Measurements from ENCODE around the gene ANKFN1. TPM values are rescaled to one million over a fixed set of nuclear protein-coding genes. Genes with fewer than 3 reads are reported as not detected.
A peak's percentile ranks its signal among the peaks of the same experiment; 100 is the strongest.
"Not testable (repeated sequence)": the region's sequence is repeated elsewhere in the genome, so short reads cannot be mapped to it uniquely, and the experiment has no call there.

Gene ANKFN1
- total RNA-seq, 1 donor from 2014 or later, result not detected

DNA sequence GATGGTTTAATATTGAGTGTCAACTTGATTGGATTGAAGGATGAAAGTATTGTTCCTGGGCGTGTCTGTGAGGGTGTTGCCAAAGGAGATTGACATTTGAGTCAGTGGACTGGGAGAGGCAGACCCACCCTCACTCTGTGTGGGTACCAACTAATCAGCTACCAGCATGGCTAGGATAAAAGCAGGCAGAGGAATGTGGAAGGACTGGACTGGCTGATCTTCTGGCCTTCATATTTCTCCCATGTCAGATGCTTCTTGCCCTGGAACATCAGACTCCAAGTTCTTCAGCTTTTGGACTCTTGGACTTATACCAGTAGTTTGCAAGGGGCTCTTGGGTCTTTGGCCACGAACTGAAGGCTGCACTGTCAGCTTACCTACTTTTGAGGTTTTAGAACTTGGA is 259.1 kb downstream of the ANKFN1 start:
- H3K27ac Mint-ChIP-seq; H3K4me3 Mint-ChIP-seq; intact Hi-C loops (cut with micrococcal nuclease); H3K4me1 Mint-ChIP-seq; H3K9me3 Mint-ChIP-seq; H3K36me3 Mint-ChIP-seq (ENCODE audit: low read depth); DNase-seq; H3K27me3 Mint-ChIP-seq: not testable (repeated sequence)

DNA sequence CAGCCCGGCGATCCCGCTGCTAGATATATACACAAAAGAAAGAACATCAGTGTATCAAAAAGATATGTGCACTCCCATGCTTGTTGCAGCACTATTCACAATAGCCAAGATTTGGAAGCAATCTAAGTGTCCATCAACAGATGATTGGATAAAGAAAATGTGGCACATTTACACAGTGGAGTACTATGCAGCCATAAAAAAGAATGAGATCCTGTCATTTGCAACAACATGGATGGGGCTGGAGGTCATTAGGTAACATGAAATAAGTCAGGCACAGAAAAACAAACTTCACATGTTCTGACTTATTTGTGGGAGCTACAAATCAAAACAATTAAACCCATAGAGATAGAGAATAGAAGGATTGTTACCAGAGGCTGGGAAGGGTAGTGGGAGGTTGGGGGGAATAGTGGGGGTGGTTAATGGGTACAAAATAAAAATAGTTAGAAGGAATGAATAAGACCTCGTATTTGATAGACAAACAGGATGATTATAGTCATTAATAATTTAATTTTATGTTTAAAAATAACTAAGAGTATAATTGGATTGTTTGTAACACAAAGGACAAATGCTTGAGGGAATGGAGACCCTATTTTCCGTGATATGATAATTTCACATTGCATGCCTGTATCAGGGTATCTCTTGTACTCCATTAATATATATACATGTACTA is 263.5 kb downstream of the ANKFN1 start:
- no peaks in the 10 kb centered on the region for H3K36me3 Mint-ChIP-seq (ENCODE audit: low read depth)
- no peak for DNase-seq
- no peaks in the 10 kb centered on the region for H3K4me1 Mint-ChIP-seq
- no peak overlapping the region for H3K27ac Mint-ChIP-seq
- intact Hi-C loops (cut with micrococcal nuclease), result no loop called here
- no peak overlapping the region for H3K4me3 Mint-ChIP-seq
- no peaks in the 10 kb centered on the region for H3K27me3 Mint-ChIP-seq
- H3K9me3 Mint-ChIP-seq, result peaks cover 10% of the 10 kb centered on the region

DNA sequence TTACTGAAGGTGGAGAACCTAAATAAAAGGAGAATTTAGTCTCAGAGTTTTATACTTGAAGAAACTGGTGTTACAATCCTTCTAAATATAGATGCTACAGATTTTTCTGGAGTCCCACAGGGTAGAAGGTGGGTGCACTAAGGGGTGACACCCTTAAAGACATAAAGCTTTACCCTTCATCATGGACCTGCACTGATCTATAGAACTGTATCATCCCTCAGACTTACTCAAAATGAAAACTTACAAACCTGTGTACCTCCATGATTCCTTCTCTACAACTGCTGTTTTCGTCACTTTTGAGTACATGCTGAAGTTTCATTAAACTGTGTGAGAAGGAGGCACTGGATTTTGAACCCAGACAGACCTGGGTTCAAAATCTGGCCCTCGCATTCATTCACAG is 270.7 kb downstream of the ANKFN1 start:
- Mint-ChIP-seq H3K36me3 (ENCODE audit: low read depth) (no peaks in the 10 kb centered on the region), H3K9me3 (no peaks in the 10 kb centered on the region), H3K4me1 (peaks cover 11% of the 10 kb centered on the region), H3K27ac (peak overlapping the region; percentile 18), H3K27me3 (peaks cover 4% of the 10 kb centered on the region), H3K4me3 (no peak overlapping the region)
- intact Hi-C loops (cut with micrococcal nuclease), result no loop called here
- DNase-seq, result no peak

DNA sequence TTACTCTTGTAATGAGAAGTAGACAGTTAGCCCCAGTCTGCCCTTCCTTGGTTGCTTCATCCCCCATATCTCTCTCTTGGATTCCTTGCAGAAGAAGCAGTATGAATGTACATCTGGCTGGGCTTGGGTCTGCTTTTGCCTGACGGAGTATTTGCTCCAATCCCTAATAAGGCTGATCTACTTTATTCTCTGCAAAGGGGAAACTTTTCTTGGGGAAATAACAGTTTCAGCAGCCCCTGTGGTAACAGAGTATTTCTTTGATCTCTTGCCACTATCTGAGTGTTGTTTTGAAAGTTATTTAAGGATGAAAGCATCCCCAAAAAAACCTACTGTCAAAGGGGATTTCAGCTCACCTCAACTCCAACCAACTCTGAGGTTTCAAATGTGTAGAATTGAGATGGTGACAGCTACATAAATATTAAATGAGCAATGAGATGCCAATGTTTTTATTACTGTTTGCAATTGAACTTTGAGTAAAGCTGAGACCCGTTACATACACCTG is 271.3 kb downstream of the ANKFN1 start:
- no peak for DNase-seq

DNA sequence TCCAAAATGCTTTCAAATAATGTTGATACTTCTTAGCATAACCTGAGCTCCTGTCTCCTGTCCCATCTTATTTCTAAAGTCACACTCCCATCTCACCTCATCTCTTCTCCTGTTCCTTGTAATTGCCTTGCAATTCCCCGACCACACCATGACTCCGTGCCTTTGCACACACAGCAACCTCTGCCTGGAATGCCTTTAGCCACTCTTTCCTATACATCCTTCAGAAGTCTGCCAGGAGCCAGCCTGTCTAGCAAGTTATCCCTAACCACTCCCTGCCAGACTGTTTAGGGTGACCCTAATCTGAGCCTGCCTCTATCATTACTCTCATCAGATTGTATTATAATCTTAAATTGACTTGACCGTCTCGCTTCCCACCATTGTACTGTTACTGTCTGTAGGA is 272.2 kb downstream of the ANKFN1 start:
- no peaks in the 10 kb centered on the region for H3K36me3 Mint-ChIP-seq (ENCODE audit: low read depth)
- H3K4me1 Mint-ChIP-seq, result peaks cover 11% of the 10 kb centered on the region
- no peaks in the 10 kb centered on the region for H3K9me3 Mint-ChIP-seq
- no peak overlapping the region for H3K4me3 Mint-ChIP-seq
- intact Hi-C loops (cut with micrococcal nuclease), result no loop called here
- no peak overlapping the region for H3K27ac Mint-ChIP-seq
- peaks cover 4% of the 10 kb centered on the region for H3K27me3 Mint-ChIP-seq
- DNase-seq, result no peak

More for the DNA sequence above, 271.3 kb downstream of the ANKFN1 start:
- peaks cover 11% of the 10 kb centered on the region for H3K4me1 Mint-ChIP-seq
- peaks cover 4% of the 10 kb centered on the region for H3K27me3 Mint-ChIP-seq
- intact Hi-C loops (cut with micrococcal nuclease), result no loop called here
- no peaks in the 10 kb centered on the region for H3K36me3 Mint-ChIP-seq (ENCODE audit: low read depth)
- no peak overlapping the region for H3K27ac Mint-ChIP-seq
- H3K4me3 Mint-ChIP-seq, result no peak overlapping the region
- H3K9me3 Mint-ChIP-seq, result no peaks in the 10 kb centered on the region

DNA sequence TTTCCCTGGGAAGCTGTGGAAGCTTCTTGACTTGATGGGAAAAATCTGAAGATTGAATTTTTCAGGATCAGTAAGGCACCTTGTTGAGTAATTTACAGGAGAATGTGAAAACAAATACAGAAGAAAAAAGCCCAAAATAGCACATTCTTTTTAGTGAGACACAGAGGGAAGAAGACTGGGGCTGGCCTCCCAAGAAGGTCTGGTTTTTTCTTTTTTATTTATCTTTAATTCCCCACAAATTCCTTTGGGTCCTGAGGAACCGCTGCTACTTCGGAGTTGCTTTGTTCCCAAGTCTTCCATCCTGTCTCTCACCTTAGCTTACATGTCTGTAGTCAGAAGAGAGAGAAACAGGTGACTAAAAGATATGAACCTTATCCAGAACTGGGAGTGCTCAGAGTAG is 273.6 kb downstream of the ANKFN1 start:
- no peaks in the 10 kb centered on the region for H3K36me3 Mint-ChIP-seq (ENCODE audit: low read depth)
- peaks cover 11% of the 10 kb centered on the region for H3K4me1 Mint-ChIP-seq
- H3K9me3 Mint-ChIP-seq, result no peaks in the 10 kb centered on the region
- H3K4me3 Mint-ChIP-seq, result no peak overlapping the region
- peaks cover 5% of the 10 kb centered on the region for H3K27me3 Mint-ChIP-seq
- DNase-seq, result no peak
- no peak overlapping the region for H3K27ac Mint-ChIP-seq
- intact Hi-C loops (cut with micrococcal nuclease), result no loop called here

DNA sequence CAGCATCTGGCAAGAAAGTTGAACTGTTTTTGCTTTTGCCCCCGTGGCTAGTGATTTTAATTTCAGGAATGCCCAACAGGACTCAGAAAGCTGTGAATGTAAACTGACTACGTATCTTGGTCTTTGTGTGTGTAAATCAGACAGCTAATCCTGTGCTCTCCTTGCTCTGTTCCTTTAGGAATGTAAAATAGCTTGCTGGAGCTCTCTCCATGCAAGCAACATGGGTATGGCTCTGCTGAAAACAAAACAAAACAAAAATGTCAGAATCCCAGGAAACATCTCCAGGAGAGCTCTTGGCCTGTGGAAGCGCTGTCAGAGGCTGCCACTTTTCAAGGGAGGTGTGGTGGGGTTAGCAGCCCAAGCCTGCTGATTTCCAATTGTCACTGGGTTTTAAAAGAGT is 278.5 kb downstream of the ANKFN1 start:
- peaks cover 12% of the 10 kb centered on the region for H3K27me3 Mint-ChIP-seq
- DNase-seq, result no peak
- H3K4me3 Mint-ChIP-seq, result no peak overlapping the region
- no peaks in the 10 kb centered on the region for H3K36me3 Mint-ChIP-seq (ENCODE audit: low read depth)
- intact Hi-C loops (cut with micrococcal nuclease), result no loop called here
- H3K4me1 Mint-ChIP-seq, result no peaks in the 10 kb centered on the region
- no peak overlapping the region for H3K27ac Mint-ChIP-seq
- H3K9me3 Mint-ChIP-seq, result no peaks in the 10 kb centered on the region

DNA sequence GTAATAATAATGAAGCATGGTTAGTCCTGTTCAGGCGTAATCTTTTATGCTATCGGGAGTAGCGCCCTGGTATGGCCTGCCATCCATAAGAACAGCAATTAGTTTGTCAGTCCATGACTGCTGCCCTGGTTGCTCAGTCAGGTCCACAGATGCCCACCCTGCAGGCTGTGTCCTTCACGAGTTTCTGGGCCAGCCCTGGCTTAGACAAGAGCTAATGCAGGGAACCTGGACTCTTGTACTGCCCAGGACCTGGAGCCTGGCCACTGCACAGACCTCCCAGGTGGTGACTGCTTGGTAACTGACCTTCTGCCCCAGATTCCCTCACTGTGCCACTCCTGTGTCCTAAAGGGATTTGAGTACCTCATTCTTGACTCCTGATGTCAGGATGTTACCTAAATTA is 279.2 kb downstream of the ANKFN1 start:
- intact Hi-C loops (cut with micrococcal nuclease), result no loop called here

DNA sequence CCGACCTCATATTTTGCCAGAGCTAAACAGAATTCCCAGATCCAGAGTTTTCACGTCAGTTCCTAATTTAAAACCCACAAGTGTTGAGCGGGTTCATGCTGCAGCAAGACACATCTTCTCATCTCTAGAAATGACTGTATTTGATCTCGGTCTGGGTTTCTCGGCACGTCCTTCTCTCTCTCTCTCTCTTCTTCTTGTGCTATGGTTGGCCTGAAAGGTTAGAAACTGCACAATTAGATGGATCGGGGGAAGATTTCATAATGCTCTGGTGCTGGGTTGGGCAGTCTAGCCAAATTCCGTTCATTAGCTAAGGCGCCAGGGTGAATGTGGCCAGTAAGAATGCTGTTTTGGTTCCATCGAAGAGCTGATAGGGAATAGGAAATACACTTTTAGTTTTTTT is 281.3 kb downstream of the ANKFN1 start:
- Mint-ChIP-seq H3K36me3 (ENCODE audit: low read depth) (no peaks in the 10 kb centered on the region), H3K27ac (no peak overlapping the region), H3K27me3 (peaks cover 24% of the 10 kb centered on the region), H3K4me3 (no peak overlapping the region), H3K9me3 (no peaks in the 10 kb centered on the region), H3K4me1 (no peaks in the 10 kb centered on the region)
- no peak for DNase-seq
- intact Hi-C loops (cut with micrococcal nuclease), result no loop called here

More for the DNA sequence above, 279.2 kb downstream of the ANKFN1 start:
- Mint-ChIP-seq H3K9me3 (no peaks in the 10 kb centered on the region), H3K4me3 (no peak overlapping the region), H3K27ac (no peak overlapping the region), H3K4me1 (no peaks in the 10 kb centered on the region), H3K36me3 (ENCODE audit: low read depth) (no peaks in the 10 kb centered on the region), H3K27me3 (peaks cover 14% of the 10 kb centered on the region)
- no peak for DNase-seq

DNA sequence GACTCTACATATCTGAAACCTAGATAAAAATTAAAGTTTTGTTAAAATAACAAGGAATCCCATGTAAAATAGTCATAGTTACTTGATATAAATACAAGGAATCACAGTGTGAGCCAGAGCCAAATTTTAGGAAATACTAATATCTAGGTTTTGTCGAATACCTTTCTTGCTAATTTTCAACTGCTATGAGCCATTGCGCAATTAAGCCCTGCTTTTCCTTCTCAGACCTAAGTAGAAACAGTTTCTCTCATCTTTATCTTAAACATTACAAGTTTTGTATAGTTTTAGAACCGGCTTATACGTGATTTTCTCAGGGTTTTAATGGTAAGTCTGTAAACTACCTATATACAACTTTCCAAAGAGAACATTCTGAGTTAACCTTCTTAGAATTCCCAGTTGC is 282.9 kb downstream of the ANKFN1 start:
- Mint-ChIP-seq H3K36me3 (ENCODE audit: low read depth) (no peaks in the 10 kb centered on the region), H3K4me1 (no peaks in the 10 kb centered on the region), H3K4me3 (no peak overlapping the region), H3K27me3 (peaks cover 24% of the 10 kb centered on the region), H3K9me3 (no peaks in the 10 kb centered on the region), H3K27ac (no peak overlapping the region)
- no peak for DNase-seq
- intact Hi-C loops (cut with micrococcal nuclease), result no loop called here

DNA sequence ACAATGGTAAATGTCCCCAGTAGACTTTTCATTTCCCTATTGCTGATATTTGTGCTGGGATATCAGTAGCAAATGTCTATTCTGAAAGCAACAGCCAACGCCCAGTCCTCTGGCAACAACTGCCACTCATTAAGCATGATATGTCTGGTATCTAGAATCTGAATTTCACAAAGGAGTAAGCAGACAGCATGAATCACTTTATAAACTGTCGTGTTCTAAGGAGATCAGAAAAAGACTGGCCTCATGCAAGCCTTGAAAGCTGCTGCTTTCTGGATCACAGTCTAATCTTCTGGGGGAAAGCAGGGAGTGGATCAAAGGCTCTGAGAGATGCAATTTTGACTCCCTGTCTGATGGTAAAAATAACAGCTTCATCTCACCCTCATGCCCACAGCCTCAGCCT is 287.1 kb downstream of the ANKFN1 start:
- intact Hi-C loops (cut with micrococcal nuclease), result no loop called here
- H3K36me3 Mint-ChIP-seq (ENCODE audit: low read depth), result no peaks in the 10 kb centered on the region
- H3K27me3 Mint-ChIP-seq, result peaks cover 22% of the 10 kb centered on the region
- H3K9me3 Mint-ChIP-seq, result no peaks in the 10 kb centered on the region
- no peak overlapping the region for H3K27ac Mint-ChIP-seq
- DNase-seq, result no peak
- no peak overlapping the region for H3K4me3 Mint-ChIP-seq
- no peaks in the 10 kb centered on the region for H3K4me1 Mint-ChIP-seq

DNA sequence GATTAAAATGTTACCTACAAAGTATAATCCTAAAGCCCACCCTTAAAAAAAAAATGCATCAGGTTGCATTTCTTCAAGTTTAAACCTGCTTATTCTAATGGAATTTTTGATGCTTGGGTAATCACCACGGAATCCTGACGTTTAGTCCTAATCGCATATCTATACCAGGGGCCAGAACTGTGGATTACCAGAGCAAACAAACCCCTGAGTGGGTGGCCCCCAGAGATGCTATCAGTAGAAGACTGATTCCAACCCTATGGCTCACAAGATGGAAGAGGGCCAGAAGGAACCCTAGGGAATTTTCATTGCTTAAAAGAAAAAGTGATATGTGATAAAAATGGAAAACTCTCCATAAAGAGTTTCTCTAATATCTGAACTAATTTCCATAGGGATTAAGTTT is 288.0 kb downstream of the ANKFN1 start:
- Mint-ChIP-seq H3K27me3 (peaks cover 21% of the 10 kb centered on the region), H3K4me1 (no peaks in the 10 kb centered on the region), H3K4me3 (no peak overlapping the region), H3K36me3 (ENCODE audit: low read depth) (no peaks in the 10 kb centered on the region), H3K9me3 (no peaks in the 10 kb centered on the region), H3K27ac (no peak overlapping the region)
- DNase-seq, result no peak
- intact Hi-C loops (cut with micrococcal nuclease), result no loop called here

DNA sequence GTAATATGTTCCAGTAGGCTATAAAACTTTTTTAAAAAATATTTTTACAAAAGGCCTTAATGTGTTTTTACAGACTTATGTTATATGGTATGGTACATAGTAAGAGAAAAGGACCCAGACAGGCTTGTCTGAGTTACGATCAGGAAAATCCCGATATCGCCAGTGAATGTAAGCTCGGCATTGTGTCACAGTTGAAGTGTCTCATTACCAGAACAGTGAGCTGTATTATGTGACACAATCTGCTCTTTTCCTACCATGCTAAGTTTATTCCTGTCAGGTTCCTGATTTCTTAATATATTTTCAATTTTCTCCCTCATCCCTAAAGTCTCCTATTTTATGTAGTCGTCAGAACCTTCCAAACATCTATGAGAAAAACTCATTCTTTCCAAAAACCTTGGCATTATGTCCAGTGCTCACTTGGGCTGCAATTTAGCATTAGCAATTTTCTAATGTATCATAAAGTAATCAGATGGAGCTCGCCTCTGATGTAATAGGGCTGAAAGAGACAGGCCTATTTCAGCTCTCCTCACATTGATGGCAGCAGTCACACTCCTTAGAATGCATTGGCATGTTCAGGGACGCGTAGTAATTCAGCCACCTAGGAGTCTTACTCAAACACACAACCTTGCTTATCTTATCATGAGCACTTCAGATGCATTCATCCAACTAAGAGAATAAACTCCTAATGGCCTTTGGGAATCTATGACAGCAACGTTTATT is 292.6 kb downstream of the ANKFN1 start:
- intact Hi-C loops (cut with micrococcal nuclease), result no loop called here
- peaks cover 10% of the 10 kb centered on the region for H3K27me3 Mint-ChIP-seq
- H3K4me1 Mint-ChIP-seq, result no peaks in the 10 kb centered on the region
- no peaks in the 10 kb centered on the region for H3K9me3 Mint-ChIP-seq
- H3K36me3 Mint-ChIP-seq (ENCODE audit: low read depth), result no peaks in the 10 kb centered on the region
- no peak for DNase-seq
- H3K27ac Mint-ChIP-seq, result no peak overlapping the region
- no peak overlapping the region for H3K4me3 Mint-ChIP-seq

DNA sequence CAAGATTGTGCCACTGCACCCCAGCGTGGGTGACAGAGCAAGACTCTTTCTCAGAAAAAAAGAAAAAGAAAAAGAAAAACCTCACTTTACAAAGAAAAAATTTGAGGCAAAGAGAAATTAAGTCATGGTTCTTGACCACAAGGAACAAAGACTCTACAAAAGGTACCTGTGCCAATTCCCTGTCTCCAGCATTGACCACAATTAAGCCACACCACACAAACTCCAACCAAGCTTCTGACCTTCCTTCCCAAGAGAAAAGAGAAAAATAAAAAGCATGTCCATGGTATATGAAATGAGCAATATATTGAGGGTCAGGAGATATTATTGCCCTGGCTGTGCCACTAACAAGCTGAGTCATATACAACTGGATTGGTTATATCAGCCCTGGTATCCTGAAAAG is 293.9 kb downstream of the ANKFN1 start:
- H3K36me3 Mint-ChIP-seq (ENCODE audit: low read depth), result no peaks in the 10 kb centered on the region
- no peak overlapping the region for H3K27ac Mint-ChIP-seq
- H3K4me3 Mint-ChIP-seq, result no peak overlapping the region
- H3K4me1 Mint-ChIP-seq, result no peaks in the 10 kb centered on the region
- intact Hi-C loops (cut with micrococcal nuclease), result no loop called here
- peaks cover 14% of the 10 kb centered on the region for H3K27me3 Mint-ChIP-seq
- H3K9me3 Mint-ChIP-seq, result no peaks in the 10 kb centered on the region
- no peak for DNase-seq

All from activated CD4-positive, alpha-beta T cell treated with anti-CD3 and anti-CD28 coated beads, Interleukin-2, amount 10 ng/mL, durations not matched to agents 24 days and 14 days (primary cell).